GM12801 (cell line): ENCODE measurements around the gene CLDN11.

Experiments
- CTCF ChIP-seq: IDR thresholded peaks from one replicate; pipeline ENCODE4 v1.5.1; 2011; ENCODE audit warnings: control low read depth; ENCODE audit not compliant: insufficient read length; ENCODE audit errors: extremely low read depth

CLDN11 gene

GRCh38 chr3:170418422-170419398, at the start of gene CLDN11:
Gene CLDN11, plus strand, starts transcription at chr3:170418868. Its CDS starts 199 bp downstream, at chr3:170419067.
- TF ChIP-seq CTCF: no peak

- TF ChIP-seq CTCF: no peak
These were observed 49.7 kb upstream of the CLDN11 start for GRCh38 chr3:170368921-170369320.

DNA sequence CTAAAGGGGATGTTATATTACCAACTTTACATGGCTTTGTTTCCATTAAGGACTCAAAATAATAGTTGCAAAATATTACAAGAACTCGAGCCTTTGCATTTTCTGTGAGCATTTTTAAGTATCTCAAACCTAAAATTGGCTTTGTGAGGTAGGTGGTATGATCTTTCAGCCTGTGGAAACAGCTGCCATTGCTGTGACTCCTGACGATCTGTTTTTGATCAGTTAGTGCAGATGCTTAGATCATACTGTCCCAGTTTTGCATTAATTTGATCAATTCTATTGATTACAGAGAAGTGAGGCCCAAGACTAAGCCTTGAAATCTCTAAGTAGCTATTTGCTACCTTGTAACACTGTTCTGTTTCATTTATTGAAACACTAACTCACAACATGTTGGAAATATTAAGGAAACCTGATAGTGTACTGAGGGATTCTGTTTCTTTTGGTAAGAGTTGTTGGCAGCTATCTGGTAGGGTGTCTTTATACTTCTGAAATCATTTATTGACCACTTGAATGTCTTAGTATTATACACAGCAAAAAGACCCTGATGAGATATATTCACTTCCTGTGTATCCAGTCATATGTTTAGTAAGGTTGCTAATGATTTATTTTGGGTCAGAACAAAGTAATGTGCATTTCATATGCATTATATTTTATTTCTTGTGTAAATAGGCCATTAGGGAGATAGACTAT, 46.3 kb upstream of the CLDN11 start:
- no peak for TF ChIP-seq CTCF

DNA sequence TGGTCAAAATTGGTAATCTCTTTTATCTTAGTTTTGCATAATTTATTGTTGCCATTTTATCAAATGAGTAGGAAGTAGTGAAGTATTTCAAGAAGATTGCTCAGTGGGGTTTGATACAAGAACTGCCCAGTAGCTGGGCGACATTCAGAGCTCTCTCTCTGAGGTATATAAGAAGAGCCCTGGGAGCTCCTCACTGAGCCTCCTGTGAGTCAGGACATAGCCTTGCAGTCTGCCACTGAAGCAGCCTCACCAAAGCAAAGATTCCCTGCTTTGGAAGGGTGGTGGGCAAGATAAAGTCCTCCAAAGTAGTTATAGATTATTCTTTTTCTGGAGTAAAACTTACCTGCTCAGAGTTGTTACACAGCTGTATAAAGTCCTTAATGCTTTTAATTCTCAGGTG, 35.1 kb upstream of the CLDN11 start:
- no peak for TF ChIP-seq CTCF

DNA sequence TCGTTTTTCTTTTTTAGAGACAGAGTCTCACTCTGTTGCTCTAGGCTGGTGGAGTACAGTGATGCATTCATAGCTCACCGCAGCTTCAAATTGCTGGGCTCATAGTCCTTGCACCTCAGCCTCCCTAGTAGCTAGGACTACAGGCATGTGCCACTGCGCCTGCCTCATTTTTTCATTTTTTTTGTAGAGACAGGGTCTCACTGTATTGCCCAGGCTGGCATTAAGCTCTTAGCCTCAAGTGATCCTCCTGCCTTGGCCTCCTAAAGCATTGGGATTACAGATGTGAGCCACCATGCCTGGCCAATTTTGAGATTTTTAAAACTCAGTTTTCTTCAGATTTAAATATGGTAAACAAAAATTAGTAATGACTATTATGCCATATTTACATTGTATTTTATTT, 32.2 kb upstream of the CLDN11 start:
- no peak for TF ChIP-seq CTCF

GRCh38 chr3:170387950-170388349, 30.7 kb upstream of the CLDN11 start:
- TF ChIP-seq CTCF: no peak

GRCh38 chr3:170391108-170391507, 27.6 kb upstream of the CLDN11 start:
- TF ChIP-seq CTCF: no peak
